Measurements from ENCODE around the gene LIMS4. TPM values are rescaled to one million over a fixed set of nuclear protein-coding genes. Genes with fewer than 3 reads are reported as not detected.
"Not testable (repeated sequence)": the region's sequence is repeated elsewhere in the genome, so short reads cannot be mapped to it uniquely, and the experiment has no call there.

Gene LIMS4
- total RNA-seq = 0.31 TPM

GRCh38 chr2:110472171-110473058, at the start of gene LIMS4:
Gene LIMS4 (minus strand): TSS chr2:110472816. CDS start chr2:110472778, 38 bp downstream.
- not testable (repeated sequence) for DNase-seq

- not testable (repeated sequence) for DNase-seq
Measured at GRCh38 chr2:110499755-110500377, 27.2 kb upstream of the LIMS4 start.

GRCh38 chr2:110496027-110496426, 23.4 kb upstream of the LIMS4 start:
- DNase-seq = not testable (repeated sequence)

- DNase-seq = not testable (repeated sequence)
Measured at GRCh38 chr2:110494488-110494887, 21.9 kb upstream of the LIMS4 start.

- not testable (repeated sequence) for DNase-seq
Measured at GRCh38 chr2:110488991-110489390, 16.4 kb upstream of the LIMS4 start.

GRCh38 chr2:110482697-110483096, 10.1 kb upstream of the LIMS4 start:
- DNase-seq = not testable (repeated sequence)

- DNase-seq = not testable (repeated sequence)
Measured at GRCh38 chr2:110481200-110481599, 8.6 kb upstream of the LIMS4 start.

- not testable (repeated sequence) for DNase-seq
Measured at GRCh38 chr2:110480084-110480483, 7.5 kb upstream of the LIMS4 start.

GRCh38 chr2:110477370-110477769, 4.8 kb upstream of the LIMS4 start:
- not testable (repeated sequence) for DNase-seq

- not testable (repeated sequence) for DNase-seq
Measured at GRCh38 chr2:110476952-110477351, 4.3 kb upstream of the LIMS4 start.

- DNase-seq = not testable (repeated sequence)
Measured at GRCh38 chr2:110475627-110476359, 3.2 kb upstream of the LIMS4 start.

- not testable (repeated sequence) for DNase-seq
Measured at GRCh38 chr2:110474898-110475297, 2.3 kb upstream of the LIMS4 start.

- DNase-seq = not testable (repeated sequence)
Measured at GRCh38 chr2:110473059-110473358, 393 bp upstream of the LIMS4 start.

- not testable (repeated sequence) for DNase-seq
Measured at GRCh38 chr2:110468921-110469320, 3.7 kb downstream of the LIMS4 start.

- DNase-seq = not testable (repeated sequence)
Measured at GRCh38 chr2:110465312-110465711, 7.3 kb downstream of the LIMS4 start.

GRCh38 chr2:110462458-110462857, 10.2 kb downstream of the LIMS4 start:
- not testable (repeated sequence) for DNase-seq

- DNase-seq = not testable (repeated sequence)
Measured at GRCh38 chr2:110460318-110460717, 12.3 kb downstream of the LIMS4 start.

- DNase-seq = not testable (repeated sequence)
Measured at GRCh38 chr2:110457214-110457590, 15.4 kb downstream of the LIMS4 start.

GRCh38 chr2:110456291-110457213, 16.1 kb downstream of the LIMS4 start:
- DNase-seq = not testable (repeated sequence)

GRCh38 chr2:110455080-110455670, 17.4 kb downstream of the LIMS4 start:
- not testable (repeated sequence) for DNase-seq

- DNase-seq = not testable (repeated sequence)
Measured at GRCh38 chr2:110450951-110451350, 21.7 kb downstream of the LIMS4 start.
